K562 (cell line): ENCODE data around the gene HAUS6.
"Not testable (repeated sequence)": the region's sequence is repeated elsewhere in the genome, so short reads cannot be mapped to it uniquely, and the experiment has no call there.

Experiments
- CTCF ChIP-seq, 3 experiments: IDR thresholded peaks in 2 of 3; conservative IDR thresholded peaks in 1 of 3; 2 replicates each; pipeline ENCODE4 v1.5.1; 2011 to 2012; ENCODE audit warnings: low read length in 3 of 3, mild to moderate bottlenecking in 3 of 3, control low read depth in 2 of 3, improper control_type of control experiment in 1 of 3, inconsistent platforms in 1 of 3, low read depth in 1 of 3, mixed read lengths in 1 of 3, moderate library complexity in 1 of 3; ENCODE audit not compliant: insufficient read depth in 2 of 3
- TBP ChIP-seq: optimal IDR thresholded peaks from 2 replicates; pipeline ENCODE3; 2011; ENCODE audit warnings: low read depth, low read length, improper control_type of control experiment

- not testable (repeated sequence) for TF ChIP-seq TBP; CTCF (IDR thresholded peaks at IDR 0.05 in 2 of 3, conservative IDR thresholded peaks at IDR 0.05 in 1 of 3; ENCODE audit: insufficient read depth in 2 of 3, low read depth in 1 of 3, low read length in 3 of 3)
Observed at GRCh38 chr9:19097431-19097830, 5.3 kb downstream of the HAUS6 start.
